Measurements from ENCODE around the gene PRDM16.

Gene PRDM16

GRCh38 chr1:3139871-3140361 lies 70.9 kb downstream of the PRDM16 start:
- no peak for DNase-seq (ENCODE audit: low read depth in 1 of 2, low spot score in 1 of 2)

- no peak for DNase-seq (ENCODE audit: low read depth in 1 of 2, low spot score in 1 of 2)
Observed at GRCh38 chr1:3140437-3140836, 71.4 kb downstream of the PRDM16 start.

GRCh38 chr1:3141129-3141528 lies 72.1 kb downstream of the PRDM16 start:
- DNase-seq (ENCODE audit: low read depth in 1 of 2, low spot score in 1 of 2) = no peak

- DNase-seq (ENCODE audit: low read depth in 1 of 2, low spot score in 1 of 2) = no peak
Observed at GRCh38 chr1:3141836-3142235, 72.8 kb downstream of the PRDM16 start.

- no peak for DNase-seq (ENCODE audit: low read depth in 1 of 2, low spot score in 1 of 2)
Observed at GRCh38 chr1:3142236-3142635, 73.2 kb downstream of the PRDM16 start.

GRCh38 chr1:3142751-3143150 lies 73.7 kb downstream of the PRDM16 start:
- DNase-seq (ENCODE audit: low read depth in 1 of 2, low spot score in 1 of 2) = no peak

GRCh38 chr1:3145532-3146325 lies 76.7 kb downstream of the PRDM16 start:
- DNase-seq (ENCODE audit: low read depth in 1 of 2, low spot score in 1 of 2) = no peak

GRCh38 chr1:3146458-3146857 lies 77.5 kb downstream of the PRDM16 start:
- DNase-seq (ENCODE audit: low read depth in 1 of 2, low spot score in 1 of 2) = no peak

- DNase-seq (ENCODE audit: low read depth in 1 of 2, low spot score in 1 of 2) = no peak
Observed at GRCh38 chr1:3146907-3147306, 77.9 kb downstream of the PRDM16 start.

- DNase-seq (ENCODE audit: low read depth in 1 of 2, low spot score in 1 of 2) = no peak
Observed at GRCh38 chr1:3148171-3148570, 79.2 kb downstream of the PRDM16 start.

- no peak for DNase-seq (ENCODE audit: low read depth in 1 of 2, low spot score in 1 of 2)
Observed at GRCh38 chr1:3149277-3149676, 80.3 kb downstream of the PRDM16 start.

- no peak for DNase-seq (ENCODE audit: low read depth in 1 of 2, low spot score in 1 of 2)
Observed at GRCh38 chr1:3151456-3151855, 82.5 kb downstream of the PRDM16 start.

- DNase-seq (ENCODE audit: low read depth in 1 of 2, low spot score in 1 of 2) = no peak
Observed at GRCh38 chr1:3152143-3152542, 83.1 kb downstream of the PRDM16 start.

GRCh38 chr1:3153197-3153596 lies 84.2 kb downstream of the PRDM16 start:
- no peak for DNase-seq (ENCODE audit: low read depth in 1 of 2, low spot score in 1 of 2)

GRCh38 chr1:3153902-3154795 lies 85.1 kb downstream of the PRDM16 start:
- DNase-seq (ENCODE audit: low read depth in 1 of 2, low spot score in 1 of 2) = no peak

GRCh38 chr1:3155056-3155925 lies 86.3 kb downstream of the PRDM16 start:
- DNase-seq (ENCODE audit: low read depth in 1 of 2, low spot score in 1 of 2) = no peak

GRCh38 chr1:3155926-3156220 lies 86.9 kb downstream of the PRDM16 start:
- no peak for DNase-seq (ENCODE audit: low read depth in 1 of 2, low spot score in 1 of 2)

GRCh38 chr1:3156936-3157335 lies 87.9 kb downstream of the PRDM16 start:
- DNase-seq (ENCODE audit: low read depth in 1 of 2, low spot score in 1 of 2) = no peak

- DNase-seq (ENCODE audit: low read depth in 1 of 2, low spot score in 1 of 2) = no peak
Observed at GRCh38 chr1:3158347-3158746, 89.3 kb downstream of the PRDM16 start.

GRCh38 chr1:3159121-3159520 lies 90.1 kb downstream of the PRDM16 start:
- no peak for DNase-seq (ENCODE audit: low read depth in 1 of 2, low spot score in 1 of 2)

GRCh38 chr1:3159996-3160395 lies 91.0 kb downstream of the PRDM16 start:
- DNase-seq (ENCODE audit: low read depth in 1 of 2, low spot score in 1 of 2) = no peak
